OCI-LY3 (cell line): Measurements from ENCODE around the gene FLNA.
A peak's percentile ranks its signal among the peaks of the same experiment; 100 is the strongest.

Experiments used
- H2AFZ ChIP-seq: fragments of 200-600, 300-600 bp; shearing (Covaris generic); 2 replicates; pipeline ENCODE4 v1.6.0; 2014; ENCODE audit warnings: antibody characterized with exemption, low read depth, low read length
- H3K27ac ChIP-seq: fragments of 200-600, 300-600 bp; sonication (generic); 2 replicates; pipeline ENCODE4 v1.5.1; 2014; ENCODE audit warnings: mild to moderate bottlenecking, low read length, moderate library complexity, mixed read lengths
- H3K27me3 ChIP-seq: fragments of 200-600, 300-600 bp; sonication (generic); 2 replicates; pipeline ENCODE4 v1.6.1; 2014; ENCODE audit warnings: low read depth, low read length, mixed read lengths
- H3K36me3 ChIP-seq: fragments of 200-600, 300-600 bp; sonication (generic); replicated peaks from 2 replicates; pipeline ENCODE3; 2014; ENCODE audit warnings: low read depth, low read length, mixed read lengths
- H3K4me1 ChIP-seq: fragments of 300-600, 200-600 bp; sonication (generic); 2 replicates; pipeline ENCODE4 v1.6.1; 2014; ENCODE audit warnings: low read length, mixed read lengths
- H3K4me2 ChIP-seq: fragments of 200-600, 300-600 bp; sonication (generic); 2 replicates; pipeline ENCODE4 v1.6.1; 2014; ENCODE audit warnings: low read length, mixed read lengths
- H3K4me3 ChIP-seq: fragments of 300-600, 200-600 bp; sonication (generic); 2 replicates; pipeline ENCODE4 v1.5.1; 2014; ENCODE audit warnings: antibody characterized with exemption, mild to moderate bottlenecking, low read length, moderate library complexity
- H3K79me2 ChIP-seq: fragments of 300-600, 200-600 bp; shearing (Covaris generic); 2 replicates; pipeline ENCODE4 v1.6.1; 2014; ENCODE audit warnings: mild to moderate bottlenecking, low read length, mixed read lengths
- H3K9ac ChIP-seq: fragments of 300-600, 200-600 bp; shearing (Covaris generic); 2 replicates; pipeline ENCODE4 v1.6.0; 2014; ENCODE audit warnings: mild to moderate bottlenecking, low read length, moderate library complexity
- H3K9me3 ChIP-seq: fragments of 200-600, 300-600 bp; shearing (Covaris generic); 2 replicates; pipeline ENCODE4 v1.6.1; 2014; ENCODE audit warnings: low read length, mixed read lengths; ENCODE audit not compliant: insufficient read depth
- H4K20me1 ChIP-seq: fragments of 200-600, 300-600 bp; sonication (generic); 2 replicates; pipeline ENCODE4 v1.6.1; 2016; ENCODE audit warnings: low read length, mixed read lengths; ENCODE audit not compliant: insufficient read depth
- EZH2phosphoT487 ChIP-seq: fragments of 200-600 bp; shearing (Covaris generic); IDR thresholded peaks from 2 replicates; pipeline ENCODE4 v1.6.1; 2018; ENCODE audit warnings: antibody characterized with exemption, mixed run types, low read depth
- TF ChIP-seq, protein P1 (sequence below): fragments of 200-600, 300-600 bp; sonication (generic); IDR thresholded peaks from 2 replicates; pipeline ENCODE4 v1.5.1; 2014; ENCODE audit warnings: antibody characterized with exemption, low read length, low read depth

The FLNA gene

DNA sequence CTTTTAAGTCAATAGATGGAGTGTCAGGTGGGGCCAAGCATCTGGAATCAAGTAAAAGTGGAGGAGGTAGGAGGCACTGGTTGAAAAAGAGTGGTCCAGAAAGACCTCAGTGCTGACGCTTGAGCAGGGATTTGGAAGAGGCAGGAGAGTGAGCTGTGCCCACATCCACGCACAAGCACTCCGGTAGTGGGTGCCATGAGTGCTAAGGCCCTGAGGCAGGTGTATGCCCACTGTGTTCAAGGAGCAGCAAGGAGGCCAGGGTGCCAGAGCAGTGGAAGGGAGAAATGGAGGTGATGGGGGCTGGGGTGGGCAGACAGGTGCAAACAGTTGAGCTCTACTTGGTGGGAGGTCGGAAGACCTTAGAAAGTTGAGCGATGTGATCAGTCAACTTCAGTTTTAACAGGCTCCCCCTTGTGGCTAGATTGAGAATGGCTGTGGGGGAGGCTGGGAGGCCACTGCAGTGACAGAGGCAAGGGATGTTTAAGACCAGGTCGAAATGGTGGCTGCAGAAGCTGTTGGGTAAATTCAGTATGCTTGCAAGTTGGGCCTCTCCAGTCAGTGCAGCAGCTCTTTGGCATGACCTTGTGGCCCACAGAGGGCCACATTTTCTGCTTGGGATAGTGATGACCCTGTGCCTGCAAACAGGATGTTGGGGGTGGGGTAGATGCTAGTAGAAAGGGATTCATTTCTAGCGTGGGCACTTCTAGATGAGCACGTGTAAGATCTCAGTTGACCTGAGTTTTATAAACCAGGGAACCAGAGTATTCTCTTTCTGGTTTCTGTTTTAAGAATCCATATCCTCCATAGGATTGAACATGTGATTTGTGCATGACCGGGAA is 66.1 kb downstream of the FLNA start:
- H3K27me3 ChIP-seq = no peaks in the 10 kb centered on the region
- no peak overlapping the region for H3K9ac ChIP-seq
- no peaks in the 10 kb centered on the region for H3K79me2 ChIP-seq
- TF ChIP-seq, protein P1, sequence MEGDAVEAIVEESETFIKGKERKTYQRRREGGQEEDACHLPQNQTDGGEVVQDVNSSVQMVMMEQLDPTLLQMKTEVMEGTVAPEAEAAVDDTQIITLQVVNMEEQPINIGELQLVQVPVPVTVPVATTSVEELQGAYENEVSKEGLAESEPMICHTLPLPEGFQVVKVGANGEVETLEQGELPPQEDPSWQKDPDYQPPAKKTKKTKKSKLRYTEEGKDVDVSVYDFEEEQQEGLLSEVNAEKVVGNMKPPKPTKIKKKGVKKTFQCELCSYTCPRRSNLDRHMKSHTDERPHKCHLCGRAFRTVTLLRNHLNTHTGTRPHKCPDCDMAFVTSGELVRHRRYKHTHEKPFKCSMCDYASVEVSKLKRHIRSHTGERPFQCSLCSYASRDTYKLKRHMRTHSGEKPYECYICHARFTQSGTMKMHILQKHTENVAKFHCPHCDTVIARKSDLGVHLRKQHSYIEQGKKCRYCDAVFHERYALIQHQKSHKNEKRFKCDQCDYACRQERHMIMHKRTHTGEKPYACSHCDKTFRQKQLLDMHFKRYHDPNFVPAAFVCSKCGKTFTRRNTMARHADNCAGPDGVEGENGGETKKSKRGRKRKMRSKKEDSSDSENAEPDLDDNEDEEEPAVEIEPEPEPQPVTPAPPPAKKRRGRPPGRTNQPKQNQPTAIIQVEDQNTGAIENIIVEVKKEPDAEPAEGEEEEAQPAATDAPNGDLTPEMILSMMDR = peak; percentile 64
- no peak for TF ChIP-seq EZH2phosphoT487
- H3K36me3 ChIP-seq = no peaks in the 10 kb centered on the region
- H4K20me1 ChIP-seq = no peaks in the 10 kb centered on the region
- H3K4me2 ChIP-seq = no peak overlapping the region
- peaks cover 17% of the 10 kb centered on the region for H3K4me1 ChIP-seq
- H2AFZ ChIP-seq = no peak overlapping the region
- H3K9me3 ChIP-seq = no peaks in the 10 kb centered on the region
- no peak overlapping the region for H3K27ac ChIP-seq
- no peak overlapping the region for H3K4me3 ChIP-seq

DNA sequence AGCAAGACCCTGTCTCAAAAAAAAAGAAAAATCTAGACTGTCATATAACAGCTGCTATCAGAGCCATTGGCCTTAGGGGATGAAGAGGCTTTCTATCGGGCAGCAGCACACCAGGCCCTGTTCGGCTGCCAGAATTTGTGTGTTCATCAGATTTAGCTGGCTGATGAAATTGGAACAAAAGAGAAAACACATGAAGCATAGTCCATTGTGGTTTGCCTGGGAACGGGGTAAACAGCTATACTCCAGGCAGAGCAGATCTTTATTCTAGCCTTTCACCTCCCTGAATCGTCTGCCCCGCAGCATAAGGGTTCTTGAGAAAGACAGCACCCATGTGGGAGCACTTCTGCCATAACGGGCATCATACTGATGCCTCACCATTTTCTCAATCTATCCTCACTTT is 67.2 kb downstream of the FLNA start:
- TF ChIP-seq, protein P1 = no peak
- TF ChIP-seq EZH2phosphoT487 = no peak
- Histone ChIP-seq H3K9ac (no peak overlapping the region), H3K27me3 (no peaks in the 10 kb centered on the region), H4K20me1 (no peaks in the 10 kb centered on the region), H3K9me3 (no peaks in the 10 kb centered on the region), H3K4me2 (no peak overlapping the region), H3K79me2 (no peaks in the 10 kb centered on the region), H3K4me3 (no peak overlapping the region), H2AFZ (no peak overlapping the region), H3K27ac (no peak overlapping the region), H3K36me3 (no peaks in the 10 kb centered on the region), H3K4me1 (peaks cover 17% of the 10 kb centered on the region)

DNA sequence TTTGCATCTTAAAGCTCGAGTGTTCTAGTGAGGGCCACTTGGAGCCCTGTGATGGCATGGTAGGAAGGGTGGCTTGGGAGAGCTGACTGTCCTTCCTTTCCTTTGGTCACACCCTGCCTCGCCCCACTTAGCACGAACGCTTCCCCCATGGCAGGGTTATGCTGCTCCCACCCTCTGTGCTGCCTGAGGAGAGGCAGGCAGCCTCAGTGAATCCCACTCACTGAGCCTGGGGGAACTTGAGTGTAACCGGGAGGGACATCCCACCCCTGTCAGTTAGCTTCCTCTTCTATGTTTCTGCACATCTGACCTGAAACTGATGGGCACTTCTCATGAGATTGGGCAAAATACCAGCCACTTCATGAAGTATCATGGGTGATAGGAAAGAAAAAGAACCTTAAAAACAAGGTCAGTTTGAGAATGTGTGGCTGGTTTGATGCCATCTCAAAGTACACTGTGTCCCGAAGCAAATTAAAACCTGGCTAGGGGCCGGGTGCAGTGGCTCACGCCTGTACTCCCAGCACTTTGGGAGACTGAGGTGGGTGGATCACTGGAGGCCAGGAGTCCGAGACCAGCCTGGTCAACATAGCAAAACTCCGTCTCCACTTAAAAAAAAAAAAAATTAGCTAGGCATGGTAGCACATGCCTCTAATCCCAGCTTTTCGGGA is 68.8 kb downstream of the FLNA start:
- Histone ChIP-seq H3K27me3 (no peaks in the 10 kb centered on the region), H3K79me2 (no peaks in the 10 kb centered on the region), H3K27ac (no peak overlapping the region), H2AFZ (no peak overlapping the region), H3K36me3 (no peaks in the 10 kb centered on the region), H3K4me3 (no peak overlapping the region), H4K20me1 (no peaks in the 10 kb centered on the region), H3K4me1 (peaks cover 10% of the 10 kb centered on the region; the same call in 1 of the 2 replicates), H3K4me2 (no peak overlapping the region), H3K9ac (no peak overlapping the region), H3K9me3 (no peaks in the 10 kb centered on the region)
- no peak for TF ChIP-seq EZH2phosphoT487
- TF ChIP-seq, protein P1 = no peak

DNA sequence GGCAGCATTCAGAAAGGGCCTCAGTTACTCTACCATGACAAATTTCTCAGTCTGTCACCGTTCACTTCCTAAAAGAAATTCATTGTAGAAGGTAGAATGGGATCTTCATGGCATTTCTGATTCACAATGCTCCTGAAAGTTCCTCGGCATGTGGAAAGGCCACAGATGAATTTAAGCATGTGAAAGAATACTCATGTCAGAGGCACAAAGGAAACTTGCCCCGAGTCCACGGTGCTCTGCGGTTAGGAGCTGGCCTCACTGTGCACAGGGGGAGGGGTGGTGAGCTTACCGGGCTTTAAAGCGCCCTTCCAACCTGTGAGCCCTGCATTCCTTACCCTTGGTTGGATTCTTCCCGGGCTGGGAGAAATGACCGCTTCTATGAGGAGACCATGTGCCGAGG is 69.6 kb downstream of the FLNA start:
- H2AFZ ChIP-seq = no peak overlapping the region
- H3K27me3 ChIP-seq = no peaks in the 10 kb centered on the region
- H3K4me2 ChIP-seq = no peak overlapping the region

More for the DNA sequence above, 69.6 kb downstream of the FLNA start:
- no peaks in the 10 kb centered on the region for H3K79me2 ChIP-seq
- no peak for TF ChIP-seq EZH2phosphoT487
- TF ChIP-seq, protein P1 = no peak
- H3K9ac ChIP-seq = no peak overlapping the region
- H3K27ac ChIP-seq = no peak overlapping the region
- H3K4me1 ChIP-seq = peaks cover 10% of the 10 kb centered on the region; the same call in 1 of the 2 replicates
- no peaks in the 10 kb centered on the region for H3K9me3 ChIP-seq
- H3K4me3 ChIP-seq = no peak overlapping the region
- no peaks in the 10 kb centered on the region for H4K20me1 ChIP-seq
- no peaks in the 10 kb centered on the region for H3K36me3 ChIP-seq
